GM21717 (cell line): Measurements from ENCODE around the gene CACNA1F.

ENCODE experiments used
- ATAC-seq: cut with Tn5 transposase; IDR thresholded peaks from one replicate; pipeline ENCODE4 v1.9.1; 2021; ENCODE audit warnings: mild to moderate bottlenecking, moderate library complexity; ENCODE audit not compliant: unreplicated experiment

Gene CACNA1F

DNA sequence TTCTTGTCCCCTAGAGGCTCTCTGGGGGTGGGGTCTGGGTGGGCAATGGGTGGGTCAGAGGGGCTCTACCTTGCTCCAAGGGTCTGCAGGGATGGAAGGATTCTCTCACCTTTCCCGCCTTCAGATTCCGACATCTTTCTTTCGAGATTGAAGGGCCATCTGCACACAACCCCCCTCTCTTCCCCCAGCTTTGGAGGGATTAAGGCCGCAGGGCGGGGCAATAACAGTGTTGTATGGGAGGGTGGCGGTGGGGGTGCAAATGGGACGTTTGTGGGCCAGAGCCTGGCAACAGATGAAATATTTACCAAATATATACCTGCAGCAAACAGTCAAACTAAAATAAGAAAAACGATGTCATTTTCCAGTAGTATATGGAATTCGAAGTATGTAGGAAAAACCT is at the start of gene CACNA1F:
TSS of gene CACNA1F (minus strand) at position 165 of the 400 bp plus-strand sequence. CDS start at position 134, 31 bp downstream.
- ATAC-seq, result no peak

DNA sequence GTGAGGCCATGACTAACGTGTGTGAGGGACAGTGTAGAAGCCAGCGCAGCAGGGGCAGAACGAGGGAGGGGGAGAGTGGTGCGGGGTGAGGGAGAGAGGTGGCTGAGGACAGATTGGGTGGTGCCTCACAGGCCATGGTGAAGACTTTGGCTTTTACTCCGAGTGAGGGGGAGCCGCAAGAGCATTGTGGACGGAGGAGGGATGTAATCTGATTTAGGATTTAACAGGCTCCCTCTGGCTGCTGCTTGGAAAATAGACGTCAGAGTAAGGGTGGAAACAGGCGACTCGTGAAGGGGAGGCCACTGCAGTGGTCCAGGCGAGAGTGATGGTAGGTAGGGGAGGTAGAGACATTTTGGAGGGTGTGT is 49.5 kb upstream of the CACNA1F start:
- no peak for ATAC-seq

DNA sequence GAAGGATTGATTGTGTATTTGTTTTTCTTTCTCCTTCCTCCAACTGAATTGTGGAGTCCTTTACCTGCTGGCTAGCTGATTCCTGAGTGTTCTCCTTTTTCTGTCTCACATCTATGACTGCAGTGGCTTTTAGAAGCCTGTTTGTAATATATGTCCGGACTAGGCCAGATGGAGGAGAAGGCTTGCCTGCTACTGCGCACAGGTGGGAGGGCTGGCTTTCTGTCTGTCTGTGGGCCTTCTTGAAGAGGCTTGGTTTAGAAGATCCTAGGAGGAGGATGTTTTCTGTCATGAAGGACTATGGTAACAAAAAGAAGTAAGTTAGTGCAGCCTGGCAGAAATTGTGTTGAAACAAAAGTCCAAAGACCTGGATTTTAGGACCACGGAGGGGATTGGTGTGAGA is 44.9 kb upstream of the CACNA1F start:
- ATAC-seq, result no peak

DNA sequence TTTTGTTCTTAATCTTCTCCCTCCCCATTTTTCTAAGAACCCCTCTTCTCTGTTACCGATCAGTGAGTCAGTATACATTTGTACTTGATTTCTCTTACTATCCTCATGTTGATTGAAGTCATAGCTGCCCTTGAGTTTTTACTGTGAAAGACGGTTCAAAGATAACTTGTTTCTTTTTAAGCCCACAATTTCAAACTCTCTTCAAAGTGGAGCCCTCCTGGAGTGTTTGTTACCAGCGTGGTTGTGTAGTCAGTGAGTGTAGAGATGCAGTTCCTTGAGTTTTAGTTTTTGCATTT is 44.3 kb upstream of the CACNA1F start:
- no peak for ATAC-seq

DNA sequence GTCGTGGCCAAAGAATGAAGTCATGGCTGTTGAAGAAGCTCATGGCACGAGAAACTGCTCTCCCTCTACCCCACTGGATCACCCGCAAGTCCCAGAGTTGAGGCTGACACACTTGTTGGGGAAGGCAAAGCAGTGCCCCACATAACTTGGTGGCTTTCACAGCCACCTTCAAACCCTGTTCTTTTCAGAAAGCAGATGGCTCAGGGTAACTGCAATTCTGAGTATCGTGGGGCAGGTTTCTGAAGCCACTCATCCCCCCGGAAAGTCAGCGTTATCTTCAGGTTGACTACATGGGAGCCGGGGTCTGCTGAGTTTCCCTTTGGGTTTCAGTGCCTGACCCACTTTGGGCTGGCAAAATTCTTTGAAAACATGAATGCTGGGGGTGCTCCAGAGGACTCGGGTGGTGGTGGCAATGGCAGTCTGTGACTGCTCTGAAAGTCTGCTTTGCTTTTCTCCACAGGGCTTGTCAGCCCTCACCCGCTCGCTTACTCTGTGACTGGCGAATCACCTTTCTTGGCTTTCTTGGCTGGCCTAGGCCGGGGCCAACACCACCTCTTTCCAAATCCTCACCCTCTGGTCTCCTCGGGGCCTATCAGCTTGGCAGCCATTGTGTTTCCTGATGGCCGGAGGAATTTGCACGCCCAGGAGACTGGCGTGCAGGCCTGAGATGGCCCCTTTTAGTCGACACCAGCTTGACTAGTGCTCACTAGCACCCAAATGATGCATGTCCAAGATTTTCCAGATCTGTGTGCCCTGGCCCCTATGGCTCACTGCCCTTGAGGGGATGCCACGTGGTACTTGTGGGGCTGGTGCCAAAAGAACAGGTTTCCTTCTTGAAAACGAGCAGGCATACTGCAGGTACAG is 43.8 kb upstream of the CACNA1F start:
- no peak for ATAC-seq

DNA sequence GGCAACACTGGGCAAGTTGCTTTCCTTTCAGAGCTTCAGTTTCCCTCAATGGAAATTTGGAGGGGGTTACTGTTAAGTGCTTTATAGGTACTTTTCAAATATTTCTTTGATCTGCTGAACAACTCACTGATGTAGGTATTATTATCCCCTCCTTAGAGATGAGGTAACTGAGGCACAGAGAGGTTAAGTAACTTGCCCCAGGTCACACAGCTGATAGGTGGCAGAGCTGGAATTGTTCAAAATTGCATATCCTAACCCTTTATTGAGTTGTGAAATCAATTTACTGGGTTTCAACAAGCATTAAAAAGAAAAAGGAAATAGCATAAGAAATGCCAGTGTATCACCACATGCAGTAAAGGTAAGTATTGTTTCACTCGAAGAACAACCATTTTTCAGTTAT is 43.1 kb upstream of the CACNA1F start:
- ATAC-seq, result no peak

DNA sequence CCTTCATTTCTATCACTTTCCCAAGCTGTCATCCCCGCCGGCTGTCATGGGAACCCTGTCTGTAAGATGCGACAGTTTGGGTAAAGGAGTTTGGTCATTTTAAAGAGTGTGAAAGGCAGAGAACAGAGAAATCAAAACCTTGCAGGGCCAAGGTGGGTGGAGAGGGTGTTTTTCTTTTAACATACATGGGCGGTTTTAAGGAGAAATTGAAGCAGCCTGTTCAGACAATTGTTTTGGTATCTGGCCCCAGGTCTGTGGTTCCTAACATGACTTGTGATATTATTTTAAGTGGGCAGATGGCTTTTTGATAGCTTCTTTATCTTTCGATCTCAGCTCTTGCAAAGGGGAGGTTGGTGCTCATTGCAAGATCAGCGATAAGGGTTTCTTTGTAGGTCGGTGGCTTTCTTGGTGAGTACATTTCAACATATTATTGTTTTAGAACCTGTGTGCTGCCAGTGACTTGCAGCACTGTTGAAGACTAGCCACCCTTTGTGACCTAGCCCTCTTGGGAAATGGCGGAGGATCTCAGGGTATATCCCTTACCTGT is 40.1 kb upstream of the CACNA1F start:
- no peak for ATAC-seq

DNA sequence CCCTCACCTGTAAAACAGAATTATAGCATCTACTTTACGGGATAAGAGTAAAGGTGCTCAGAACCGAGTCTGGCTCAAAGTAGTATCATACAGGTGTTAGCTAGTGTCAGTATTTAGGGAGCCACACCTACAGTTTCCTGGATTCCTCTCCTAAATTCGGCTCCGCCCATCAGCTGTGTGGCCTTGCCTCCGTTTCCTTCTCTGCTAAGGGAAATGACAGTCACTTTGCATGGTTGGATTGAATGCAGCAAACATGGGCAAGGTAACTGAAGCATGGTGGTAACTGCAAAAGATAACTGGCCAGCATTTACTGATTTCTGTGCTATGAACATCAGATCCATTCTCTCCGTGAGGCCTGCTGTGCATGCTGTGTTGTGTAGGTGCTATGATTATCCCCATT is 39.3 kb upstream of the CACNA1F start:
- no peak for ATAC-seq

DNA sequence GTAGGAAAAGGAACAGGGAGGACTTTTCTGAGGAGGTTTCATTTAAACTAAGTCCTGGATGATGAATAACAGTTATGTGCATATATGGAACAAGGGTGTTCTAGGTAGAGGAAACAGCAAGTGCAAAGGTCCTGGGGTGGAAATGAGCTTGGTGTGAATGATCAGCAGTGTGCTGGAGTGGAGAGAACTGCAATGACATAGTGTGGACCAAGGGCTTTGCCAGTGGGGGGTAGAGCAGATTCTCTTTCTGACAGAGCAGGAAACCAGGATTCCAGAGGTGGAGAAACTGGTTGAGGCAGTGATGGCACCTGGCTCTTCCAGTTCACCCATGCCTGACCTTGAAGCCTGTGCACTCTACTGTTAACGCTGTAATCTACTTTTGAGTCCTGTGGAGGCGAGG is 38.2 kb upstream of the CACNA1F start:
- ATAC-seq, result no peak

DNA sequence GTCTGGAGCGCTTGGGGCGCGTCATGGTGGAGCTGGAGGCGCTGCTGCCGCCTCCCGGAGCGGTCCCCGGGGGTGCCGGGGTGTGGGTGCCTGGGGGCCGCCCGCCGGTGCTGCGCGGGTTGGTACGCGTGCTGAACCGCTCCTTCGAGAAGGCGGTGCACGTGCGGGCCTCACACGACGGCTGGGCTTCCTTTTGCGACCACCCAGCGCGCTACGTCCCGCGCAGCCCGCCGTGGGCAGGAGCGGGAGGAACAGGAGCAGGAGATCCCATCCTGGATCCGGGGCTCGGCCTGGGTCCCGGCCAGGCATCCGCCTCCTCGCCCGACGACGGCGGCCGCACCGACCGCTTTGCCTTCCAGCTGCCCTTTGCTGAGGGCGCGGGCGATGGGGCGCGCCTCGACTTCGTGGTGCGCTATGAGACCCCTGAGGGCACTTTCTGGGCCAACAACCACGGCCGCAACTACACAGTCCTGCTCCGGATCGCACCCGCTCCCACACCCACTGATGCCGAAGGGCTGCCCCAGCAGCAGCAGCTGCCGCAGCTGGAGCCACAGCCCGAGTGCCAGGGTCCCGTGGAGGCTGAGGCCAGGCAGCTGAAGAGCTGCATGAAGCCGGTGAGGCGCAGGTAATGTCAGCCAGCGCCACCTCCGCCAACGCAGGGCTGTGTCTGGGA is 37.2 kb upstream of the CACNA1F start:
- ATAC-seq, result no peak

DNA sequence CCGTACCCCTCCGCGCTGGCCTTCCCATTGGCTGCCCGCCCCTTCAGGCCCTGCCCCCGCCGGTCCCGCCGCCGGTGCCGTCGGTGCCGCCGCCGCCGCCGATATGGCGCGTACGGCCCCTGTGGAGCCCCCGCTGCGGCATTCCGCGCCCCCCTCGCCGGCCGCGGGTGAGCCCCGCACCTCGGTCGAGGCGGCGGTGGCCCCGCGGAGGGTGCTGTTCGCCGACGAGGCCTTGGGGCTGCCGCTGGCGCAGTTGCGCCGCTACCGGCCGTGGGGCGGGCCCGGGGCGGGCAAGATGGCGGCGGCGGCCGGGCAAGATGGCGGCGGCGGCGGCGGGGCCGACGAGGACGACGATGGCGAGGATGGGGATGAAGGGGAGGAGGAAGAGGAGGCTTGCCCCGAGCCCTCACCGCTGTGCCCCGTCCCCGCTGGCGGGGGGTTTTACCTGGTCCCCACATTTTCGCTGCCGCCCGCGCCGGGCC is 36.7 kb upstream of the CACNA1F start, which contains the start of gene PPP1R3F:
TSS of gene PPP1R3F (plus strand) at position 27 of the 482 bp plus-strand sequence. CDS start at position 104, 77 bp downstream.
- peak; percentile 22 for ATAC-seq

DNA sequence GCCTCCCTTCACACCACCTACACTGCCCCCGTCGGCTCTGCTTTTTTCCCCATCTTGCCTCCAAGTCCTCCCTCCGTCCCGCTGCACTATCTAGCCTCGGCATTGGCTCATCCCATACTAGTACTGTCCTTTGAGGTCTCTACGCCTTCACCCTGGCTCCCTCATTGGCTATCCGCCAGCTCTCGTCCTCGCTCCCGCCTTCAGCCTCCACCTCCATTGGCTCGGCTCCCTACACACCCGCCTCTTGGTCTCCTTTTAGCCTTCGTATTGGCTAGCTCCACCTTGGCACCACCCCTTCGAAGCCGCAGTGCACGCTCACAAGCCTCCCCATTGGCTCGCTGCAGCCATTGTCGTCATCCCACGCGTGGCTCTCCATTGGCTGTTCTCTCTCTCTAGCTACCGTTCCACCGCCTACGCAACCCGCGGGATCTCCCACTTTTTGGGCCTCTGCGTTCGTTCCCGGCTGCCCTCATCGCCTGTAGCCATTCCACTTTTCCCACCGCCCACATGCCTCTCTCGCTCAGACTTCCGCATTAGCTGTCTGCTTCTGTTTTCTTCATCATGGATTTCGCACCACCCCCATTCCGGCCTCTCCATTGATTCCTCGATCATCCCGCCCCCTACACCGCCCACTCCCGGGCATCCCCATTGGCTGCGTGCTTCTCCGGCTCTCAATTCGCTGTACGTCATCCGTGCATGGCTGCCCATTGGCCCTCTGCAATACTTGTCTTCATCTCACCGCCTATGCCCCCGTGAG is 36.0 kb upstream of the CACNA1F start:
- peak; percentile 87 for ATAC-seq

DNA sequence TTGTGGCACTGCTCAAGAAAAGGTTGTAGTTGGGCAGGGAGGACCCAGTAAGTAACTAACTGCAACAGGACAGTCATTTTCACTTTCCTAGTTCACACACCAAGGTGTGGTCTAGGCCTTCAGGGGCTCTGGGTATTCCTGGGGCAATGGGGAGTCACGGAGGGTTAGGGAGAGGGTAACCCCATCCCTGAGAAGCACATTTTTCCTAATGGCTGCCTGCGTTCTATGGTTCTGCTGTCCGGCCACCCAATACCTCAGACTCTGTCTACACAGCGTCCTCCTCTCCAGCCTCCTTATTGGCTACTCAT is 35.5 kb upstream of the CACNA1F start:
- ATAC-seq, result no peak

DNA sequence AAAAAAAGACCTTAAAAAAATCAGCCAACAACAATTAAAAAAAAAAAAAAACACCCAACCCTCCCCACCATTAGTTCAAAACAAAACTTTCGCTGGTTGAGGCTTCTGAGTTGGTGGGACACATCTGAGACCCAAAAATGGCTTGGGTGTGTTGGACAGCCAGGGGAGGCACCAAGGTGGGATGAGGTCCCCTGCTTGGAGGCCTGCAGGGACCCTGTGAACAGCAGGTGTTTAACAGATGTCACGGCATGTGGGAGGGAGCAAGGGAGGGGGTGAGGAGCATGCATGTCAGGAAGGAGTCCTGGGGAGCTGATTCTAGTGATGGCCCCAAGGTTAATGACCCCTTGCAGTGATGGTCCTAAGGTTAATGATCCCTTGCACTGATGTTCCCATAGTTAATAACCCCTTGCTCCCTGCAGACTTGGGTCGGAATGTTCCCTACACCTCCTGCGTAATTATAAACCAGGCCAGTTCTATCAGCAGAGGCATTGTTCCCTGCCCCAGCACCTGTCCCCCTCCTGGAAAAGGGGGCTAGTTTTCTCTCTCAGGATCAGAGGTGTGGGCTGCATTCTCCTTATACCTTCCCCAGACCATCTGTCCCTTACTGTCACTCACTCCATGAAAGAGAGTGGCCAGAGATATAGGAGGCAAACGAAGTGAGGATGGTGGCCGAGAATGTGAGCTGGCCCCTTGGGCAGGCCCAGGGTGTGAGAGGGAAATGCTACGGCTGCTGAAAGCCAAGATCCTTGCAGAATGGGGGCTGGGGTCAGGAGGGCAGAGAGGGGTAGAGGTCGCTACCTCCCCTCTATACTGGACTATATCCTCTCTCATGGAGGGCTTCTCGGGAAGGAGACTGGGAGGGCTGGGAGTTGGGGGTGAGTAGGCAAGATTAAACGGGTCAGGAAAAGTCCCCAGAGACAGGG is 33.6 kb upstream of the CACNA1F start:
- ATAC-seq, result no peak

DNA sequence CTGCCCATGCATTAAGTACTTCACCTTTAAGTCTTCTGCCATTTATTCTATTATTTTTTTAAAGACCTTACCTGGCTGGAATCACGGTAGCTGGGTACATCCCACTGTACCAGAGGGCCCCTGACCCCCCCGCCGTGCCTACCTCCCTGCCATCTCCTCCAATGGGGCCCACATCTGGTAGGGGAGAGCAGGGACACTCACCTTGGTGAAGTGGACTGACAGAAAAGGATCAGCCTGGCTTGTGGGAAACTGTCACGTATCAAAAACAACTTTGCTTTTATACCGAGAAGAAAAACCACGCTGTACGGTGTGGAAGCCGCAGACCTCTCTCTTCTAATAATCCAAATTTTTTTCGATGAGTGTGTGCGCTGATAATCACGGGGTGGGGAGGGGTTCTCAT is 31.3 kb upstream of the CACNA1F start, which contains the start of gene FOXP3:
TSS of gene FOXP3 (minus strand) at position 251 of the 400 bp plus-strand sequence. CDS start 6,205 bp downstream, outside the sequence.
- no peak for ATAC-seq

DNA sequence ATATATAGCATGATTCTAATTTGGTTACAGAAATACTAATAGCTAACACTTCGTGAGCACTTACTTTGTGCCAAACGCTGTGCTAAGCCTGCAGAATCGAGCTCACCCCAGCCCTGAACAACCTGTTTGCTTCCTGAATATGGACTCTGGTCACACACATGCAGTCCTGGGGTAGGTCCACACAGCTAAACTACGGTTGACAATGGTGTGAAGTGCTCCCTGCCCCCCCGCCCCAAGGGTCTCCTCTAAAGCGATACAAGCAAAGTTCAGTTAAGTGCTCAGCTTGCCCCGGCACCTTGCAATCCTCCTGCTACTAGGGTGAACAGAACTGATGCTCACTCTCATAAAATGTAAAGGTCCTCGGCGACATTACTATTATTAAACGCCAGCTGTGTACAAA is 30.5 kb upstream of the CACNA1F start:
- no peak for ATAC-seq

DNA sequence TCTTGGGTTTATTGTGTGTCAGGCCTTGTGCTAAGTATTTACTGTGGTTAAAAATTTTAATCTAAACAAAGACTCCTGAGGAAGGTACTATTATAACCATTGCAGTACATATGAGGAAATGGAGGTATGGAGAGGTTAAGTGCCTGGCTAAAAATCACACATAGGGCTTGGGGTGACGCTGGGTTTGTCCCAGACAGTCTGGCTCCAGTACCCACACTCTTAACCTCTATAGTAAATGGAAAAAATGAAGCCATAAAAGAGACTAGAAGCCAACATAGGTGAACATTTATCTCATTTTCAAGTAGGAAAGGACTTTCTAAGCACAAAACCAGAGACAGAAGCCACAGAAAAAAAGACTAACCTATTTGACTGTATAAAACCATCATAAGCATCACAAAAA is 29.5 kb upstream of the CACNA1F start:
- no peak for ATAC-seq

DNA sequence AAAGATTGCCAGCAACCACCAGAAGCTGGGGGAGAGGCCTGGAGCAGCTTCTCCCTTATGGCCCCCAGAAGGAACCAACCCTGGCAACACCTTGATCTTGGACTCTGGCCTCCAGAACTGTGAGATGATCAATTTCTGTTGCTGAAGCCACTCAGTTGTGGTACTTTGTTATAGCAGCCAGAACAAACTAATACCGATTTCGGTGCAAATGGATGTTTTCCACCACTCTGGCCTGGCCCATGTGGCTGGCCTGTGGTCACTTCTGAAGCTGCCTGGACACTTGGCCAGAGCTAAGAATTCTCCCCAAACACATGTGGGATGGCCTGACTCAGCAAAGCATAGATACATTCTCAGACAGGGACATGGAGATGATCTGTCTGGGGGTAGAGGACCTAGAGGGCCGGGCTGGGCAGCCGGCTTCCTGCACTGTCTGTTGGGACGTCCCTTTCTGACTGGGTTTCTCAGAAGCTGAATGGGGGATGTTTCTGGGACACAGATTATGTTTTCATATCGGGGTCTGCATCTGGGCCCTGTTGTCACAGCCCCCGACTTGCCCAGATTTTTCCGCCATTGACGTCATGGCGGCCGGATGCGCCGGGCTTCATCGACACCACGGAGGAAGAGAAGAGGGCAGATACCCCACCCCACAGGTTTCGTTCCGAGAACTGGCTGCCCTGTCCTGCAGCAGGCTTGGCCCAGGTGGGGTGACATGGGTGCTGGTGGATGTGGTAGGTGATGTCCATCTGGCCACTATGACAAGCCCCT is 27.3 kb upstream of the CACNA1F start:
- ATAC-seq, result no peak

DNA sequence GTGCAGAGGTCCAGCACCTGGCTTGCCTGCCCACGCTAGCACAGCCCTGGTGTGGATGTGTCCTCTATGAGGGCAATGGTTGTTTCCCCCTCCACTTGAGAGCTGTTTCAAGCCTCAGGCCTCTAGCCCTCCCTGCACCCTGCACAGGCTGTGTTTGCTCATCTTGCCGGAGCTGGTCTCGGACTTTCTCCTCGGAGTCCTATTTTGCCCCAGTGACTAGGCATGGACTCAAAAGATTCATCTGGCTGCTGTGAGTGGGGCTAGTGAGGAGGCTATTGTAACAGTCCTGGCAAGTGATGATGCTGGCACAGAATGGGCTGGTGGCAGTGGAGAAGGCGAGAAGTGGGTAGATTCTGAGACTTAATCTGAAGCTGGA is 25.6 kb upstream of the CACNA1F start:
- no peak for ATAC-seq
